ENCODE results near the gene PIAS1. TPM values are rescaled to one million over a fixed set of nuclear protein-coding genes. Genes with fewer than 3 reads are reported as not detected.

The PIAS1 gene
- total and polyA plus RNA-seq, 9 of the 15 experiments (the other 6 are each of a cell fraction or from before 2014, with no cell fraction given): 18.0 to 59.1 (median 28.5) TPM

- TF ChIP-seq THRB (CRISPR knock-in tag; conservative IDR thresholded peaks at IDR 0.05) (no peak), TCFL5 (CRISPR knock-in tag; conservative IDR thresholded peaks at IDR 0.05) (peak; percentile 92), TSC22D4 (tag; IDR thresholded peaks at IDR 0.05) (no peak), ZC3H4 (CRISPR knock-in tag; IDR thresholded peaks at IDR 0.05; ENCODE audit: borderline replicate concordance) (no peak), NCOA4 (IDR thresholded peaks at IDR 0.05; ENCODE audit: partially characterized antibody) (no peak), ATF1 (CRISPR knock-in tag; IDR thresholded peaks at IDR 0.05) (no peak), ATF1 (tag; IDR thresholded peaks at IDR 0.05) (0 out of 2 replicates have a peak, but pooled peaks have one; percentile 23), POLR3G (IDR thresholded peaks at IDR 0.05; ENCODE audit: extremely low read depth, insufficient read length, insufficient replicate concordance) (no peak), KLF10 (CRISPR knock-in tag; IDR thresholded peaks at IDR 0.05) (no peak), ZNF41 (CRISPR knock-in tag; conservative IDR thresholded peaks at IDR 0.05) (peak; percentile 95), CAMTA2 (CRISPR knock-in tag; conservative IDR thresholded peaks at IDR 0.05) (no peak), NFATC3 (IDR thresholded peaks at IDR 0.05) (no peak), ATF7 (IDR thresholded peaks at IDR 0.05) (peak; percentile 38; the same call in 1 of the 2 replicates), PYGO2 (tag; IDR thresholded peaks at IDR 0.05) (peak; percentile 90), TBL1XR1 (IDR thresholded peaks at IDR 0.05; ENCODE audit: low read length in 2 of 2) (no peak), ZNF395 (CRISPR knock-in tag; IDR thresholded peaks at IDR 0.05) (peak; percentile 91; the same call in 1 of the 2 replicates), CBFA2T3 (IDR thresholded peaks at IDR 0.05) (no peak), UBTF (IDR thresholded peaks at IDR 0.05; ENCODE audit: borderline replicate concordance in 1 of 2, low read depth in 2 of 2, low read length in 2 of 2) (no peak), ZBTB34 (CRISPR knock-in tag; IDR thresholded peaks at IDR 0.05) (no peak), ZNF766 (CRISPR knock-in tag; conservative IDR thresholded peaks at IDR 0.05) (peak; percentile 95), BCOR (IDR thresholded peaks at IDR 0.05) (no peak), SP2 (IDR thresholded peaks at IDR 0.05; ENCODE audit: extremely low read depth, low read depth, low read length, poor library complexity, severe bottlenecking) (no peak), CHCHD3 (CRISPR knock-in tag; IDR thresholded peaks at IDR 0.05) (no peak), RHOXF2B (CRISPR knock-in tag; conservative IDR thresholded peaks at IDR 0.05) (no peak)
Observed at GRCh38 chr15:68023307-68024101, 30.6 kb upstream of the PIAS1 start (continued).

All from K562 (cell line).